GM12892 (cell line): ENCODE measurements around the gene IRGC.

Experiments used
- POLR2A ChIP-seq: IDR thresholded peaks from 2 replicates; pipeline ENCODE4 v1.6.1; 2011; ENCODE audit warnings: low read depth, low read length, control low read depth
- POLR2AphosphoS5 ChIP-seq: IDR thresholded peaks from 2 replicates; pipeline ENCODE4 v1.6.1; 2011; ENCODE audit warnings: low read depth, low read length, control low read depth
- TAF1 ChIP-seq: IDR thresholded peaks from 2 replicates; pipeline ENCODE4 v1.6.1; 2011; ENCODE audit warnings: low read depth, mild to moderate bottlenecking, control low read depth, low read length, borderline replicate concordance

- TF ChIP-seq POLR2AphosphoS5 (no peak), TAF1 (no peak), POLR2A (no peak)
Observed at GRCh38 chr19:43690444-43690843, 25.4 kb upstream of the IRGC start.
